Measurements from ENCODE around the gene ANKUB1. TPM values are rescaled to one million over a fixed set of nuclear protein-coding genes. Genes with fewer than 3 reads are reported as not detected.
A peak's percentile ranks its signal among the peaks of the same experiment; 100 is the strongest.
"Not testable (repeated sequence)": the region's sequence is repeated elsewhere in the genome, so short reads cannot be mapped to it uniquely, and the experiment has no call there.

Gene ANKUB1
- not detected in 2 replicates for total RNA-seq

GRCh38 chr3:149792452-149793270 lies at the start of gene ANKUB1:
Gene ANKUB1, minus strand, starts transcription at chr3:149792554. Its CDS starts 188 bp downstream, at chr3:149792366.
- no peak for DNase-seq (ENCODE audit: low read depth)
- H3K4me3 ChIP-seq (ENCODE audit: low read depth, low read length), result no peak within 1 kb of the TSS
- no peak for TF ChIP-seq CTCF (IDR thresholded peaks at IDR 0.05; ENCODE audit: insufficient read depth, low read depth, low read length)

- no peak for TF ChIP-seq CTCF (IDR thresholded peaks at IDR 0.05; ENCODE audit: insufficient read depth, low read depth, low read length)
- H3K4me3 ChIP-seq (ENCODE audit: low read depth, low read length), result no peak overlapping the region
- peak; percentile 11 for DNase-seq (ENCODE audit: low read depth)
These were observed 47.5 kb upstream of the ANKUB1 start for GRCh38 chr3:149839896-149840295.

GRCh38 chr3:149839469-149839868 lies 47.1 kb upstream of the ANKUB1 start:
- H3K4me3 ChIP-seq (ENCODE audit: low read depth, low read length); DNase-seq (ENCODE audit: low read depth): not testable (repeated sequence)

GRCh38 chr3:149838491-149838890 lies 46.1 kb upstream of the ANKUB1 start:
- H3K4me3 ChIP-seq (ENCODE audit: low read depth, low read length); DNase-seq (ENCODE audit: low read depth): not testable (repeated sequence)

GRCh38 chr3:149833241-149833640 lies 40.9 kb upstream of the ANKUB1 start:
- no peak overlapping the region for H3K4me3 ChIP-seq (ENCODE audit: low read depth, low read length)

GRCh38 chr3:149832086-149832485 lies 39.7 kb upstream of the ANKUB1 start:
- no peak for DNase-seq (ENCODE audit: low read depth)
- H3K4me3 ChIP-seq (ENCODE audit: low read depth, low read length), result no peak overlapping the region
- no peak for TF ChIP-seq CTCF (IDR thresholded peaks at IDR 0.05; ENCODE audit: insufficient read depth, low read depth, low read length)

More at GRCh38 chr3:149833241-149833640, 40.9 kb upstream of the ANKUB1 start:
- no peak for TF ChIP-seq CTCF (IDR thresholded peaks at IDR 0.05; ENCODE audit: insufficient read depth, low read depth, low read length)
- no peak for DNase-seq (ENCODE audit: low read depth)

GRCh38 chr3:149831321-149831720 lies 39.0 kb upstream of the ANKUB1 start:
- no peak overlapping the region for H3K4me3 ChIP-seq (ENCODE audit: low read depth, low read length)
- no peak for TF ChIP-seq CTCF (IDR thresholded peaks at IDR 0.05; ENCODE audit: insufficient read depth, low read depth, low read length)
- no peak for DNase-seq (ENCODE audit: low read depth)

GRCh38 chr3:149830902-149831301 lies 38.5 kb upstream of the ANKUB1 start:
- no peak for DNase-seq (ENCODE audit: low read depth)
- no peak for TF ChIP-seq CTCF (IDR thresholded peaks at IDR 0.05; ENCODE audit: insufficient read depth, low read depth, low read length)
- H3K4me3 ChIP-seq (ENCODE audit: low read depth, low read length), result no peak overlapping the region

- not testable (repeated sequence) for DNase-seq (ENCODE audit: low read depth); H3K4me3 ChIP-seq (ENCODE audit: low read depth, low read length)
These were observed 37.3 kb upstream of the ANKUB1 start for GRCh38 chr3:149829631-149830030.
